ENCODE results near the gene LRRC71.

LRRC71 gene

DNA sequence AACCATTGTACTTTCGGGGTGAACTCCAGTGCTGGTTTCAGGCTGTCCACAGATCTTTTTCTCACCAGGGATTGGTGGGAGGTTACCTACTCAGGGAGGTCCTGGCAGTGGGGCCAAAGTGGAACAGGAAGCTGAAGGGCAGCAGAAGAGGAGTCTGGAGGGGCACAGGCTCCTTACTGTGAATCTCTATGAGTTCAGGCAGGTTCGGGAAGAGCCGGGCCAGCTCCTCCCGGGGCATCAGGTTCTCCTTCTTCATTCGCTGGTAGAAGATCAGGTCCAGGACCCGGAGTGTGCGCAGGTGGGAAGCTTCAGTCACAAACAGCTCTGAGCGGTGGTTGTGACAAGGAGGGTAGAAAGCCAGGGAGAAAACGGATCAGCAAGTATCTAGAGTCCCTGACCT lies 26.7 kb downstream of the LRRC71 start:
- DNase-seq (ENCODE audit: low spot score), result no peak

GRCh38 chr1:156947818-156948525 lies 27.5 kb downstream of the LRRC71 start:
- no peak for DNase-seq (ENCODE audit: low spot score)

DNA sequence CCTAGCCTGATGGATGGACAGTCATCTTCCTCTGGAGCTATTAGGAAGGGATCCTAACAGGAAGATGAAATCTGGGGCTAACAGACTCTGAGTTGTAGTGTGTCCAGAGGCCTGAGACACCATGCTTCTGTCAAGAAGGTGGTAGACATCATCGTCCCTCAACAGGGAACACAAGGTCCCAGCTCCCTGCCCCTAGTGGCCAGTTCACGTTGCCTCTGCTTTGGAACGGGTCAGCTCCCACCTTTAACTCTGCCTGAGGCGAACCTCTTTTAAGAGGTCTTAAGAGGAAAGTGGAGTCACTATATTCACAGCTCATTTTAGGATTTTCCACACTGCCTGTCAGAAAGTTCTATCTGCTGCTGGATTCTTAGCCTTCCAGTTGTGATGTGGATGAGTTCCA lies 28.3 kb downstream of the LRRC71 start:
- DNase-seq (ENCODE audit: low spot score), result no peak

- no peak for DNase-seq (ENCODE audit: low spot score)
These were observed 28.7 kb downstream of the LRRC71 start for GRCh38 chr1:156949127-156949526.

DNA sequence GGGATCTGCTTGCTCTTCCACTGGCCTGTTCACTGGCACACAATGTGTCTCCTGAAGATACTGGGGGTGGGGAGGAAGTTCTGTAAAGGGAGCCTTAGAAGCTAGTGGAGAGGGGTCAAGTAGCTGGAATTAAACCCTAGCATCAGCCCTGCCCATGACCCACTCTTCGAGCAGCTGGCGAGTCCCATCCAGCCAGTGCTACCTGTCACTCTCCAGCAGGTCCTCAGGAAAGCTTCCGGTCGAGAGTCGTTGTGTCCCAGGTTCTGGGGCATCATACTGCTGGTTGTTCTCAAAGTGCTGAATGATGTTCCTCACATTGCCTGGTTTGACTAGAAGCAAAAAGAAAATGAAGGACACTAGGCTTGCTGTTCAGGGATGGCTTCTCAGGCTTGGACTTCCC lies 30.9 kb downstream of the LRRC71 start:
- no peak for DNase-seq (ENCODE audit: low spot score)

- no peak for DNase-seq (ENCODE audit: low spot score)
These were observed 33.1 kb downstream of the LRRC71 start for GRCh38 chr1:156953571-156953970.

GRCh38 chr1:156956333-156956732 lies 35.9 kb downstream of the LRRC71 start:
- no peak for DNase-seq (ENCODE audit: low spot score)

- no peak for DNase-seq (ENCODE audit: low spot score)
These were observed 37.2 kb downstream of the LRRC71 start for GRCh38 chr1:156957634-156958033.

- no peak for DNase-seq (ENCODE audit: low spot score)
These were observed 37.8 kb downstream of the LRRC71 start for GRCh38 chr1:156958247-156958714.

GRCh38 chr1:156959414-156959813 lies 39.0 kb downstream of the LRRC71 start:
- DNase-seq (ENCODE audit: low spot score), result no peak

- DNase-seq (ENCODE audit: low spot score), result no peak
These were observed 39.5 kb downstream of the LRRC71 start for GRCh38 chr1:156959925-156960324.

DNA sequence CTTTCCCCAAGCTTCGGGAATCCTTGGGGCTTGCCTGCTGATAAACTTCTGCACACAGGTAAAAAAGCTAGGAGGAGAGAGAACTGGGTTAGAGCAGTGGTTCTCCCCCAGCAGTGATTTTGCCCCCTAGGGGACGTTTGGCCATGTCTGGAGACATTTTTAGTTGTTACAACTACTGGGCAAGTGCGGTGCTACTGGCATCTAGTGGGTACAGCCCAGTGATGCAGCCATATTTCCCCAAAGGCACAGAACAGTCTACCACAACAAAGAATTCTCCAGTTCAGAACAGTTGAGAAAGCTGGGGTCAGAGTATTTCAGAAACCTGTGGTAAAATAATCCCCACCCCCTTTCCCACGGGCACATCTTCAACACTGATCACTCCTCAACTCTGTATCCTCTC lies 41.3 kb downstream of the LRRC71 start:
- DNase-seq (ENCODE audit: low spot score), result no peak

GRCh38 chr1:156963621-156964020 lies 43.2 kb downstream of the LRRC71 start:
- peak; percentile 28 for DNase-seq (ENCODE audit: low spot score)

GRCh38 chr1:156964441-156964840 lies 44.0 kb downstream of the LRRC71 start:
- DNase-seq (ENCODE audit: low spot score), result no peak

DNA sequence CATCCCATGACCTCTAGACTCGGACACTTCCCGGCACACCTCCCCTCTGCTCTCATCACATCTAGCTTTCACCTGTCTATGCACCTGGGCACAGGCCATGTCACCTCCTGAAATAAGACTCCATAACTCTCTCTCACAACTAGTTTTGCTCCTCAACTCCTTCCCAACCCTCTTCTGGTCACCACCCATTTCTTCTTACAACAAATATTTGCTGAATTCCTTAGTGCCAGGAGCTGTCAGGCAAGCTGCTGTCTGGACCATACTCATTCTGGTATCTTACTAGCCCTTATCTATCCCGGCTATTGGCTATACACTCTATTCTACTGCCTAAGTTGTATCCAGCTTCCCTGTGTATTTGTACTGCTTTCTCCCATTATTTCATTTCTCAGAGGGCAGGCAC lies 49.1 kb downstream of the LRRC71 start:
- DNase-seq (ENCODE audit: low spot score), result no peak

DNA sequence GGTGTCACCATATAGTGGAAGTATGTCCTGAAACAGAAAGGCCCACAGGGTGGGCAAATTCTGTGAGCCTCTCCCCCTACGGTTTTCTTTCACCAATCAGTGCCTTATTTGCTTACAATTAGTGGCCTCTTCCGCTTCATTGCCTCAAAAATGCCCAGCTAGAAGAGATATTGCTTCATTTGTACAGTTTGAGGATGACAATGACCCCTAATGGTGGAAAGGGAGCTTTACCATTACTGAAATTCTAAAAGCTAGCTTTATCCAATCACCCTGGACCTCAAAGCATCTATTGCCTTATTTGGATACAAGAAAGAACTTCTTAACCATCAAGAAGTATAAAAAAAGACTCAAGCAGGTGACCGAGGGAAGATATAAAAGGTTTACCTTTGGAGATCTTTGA lies 49.6 kb downstream of the LRRC71 start:
- no peak for DNase-seq (ENCODE audit: low spot score)

DNA sequence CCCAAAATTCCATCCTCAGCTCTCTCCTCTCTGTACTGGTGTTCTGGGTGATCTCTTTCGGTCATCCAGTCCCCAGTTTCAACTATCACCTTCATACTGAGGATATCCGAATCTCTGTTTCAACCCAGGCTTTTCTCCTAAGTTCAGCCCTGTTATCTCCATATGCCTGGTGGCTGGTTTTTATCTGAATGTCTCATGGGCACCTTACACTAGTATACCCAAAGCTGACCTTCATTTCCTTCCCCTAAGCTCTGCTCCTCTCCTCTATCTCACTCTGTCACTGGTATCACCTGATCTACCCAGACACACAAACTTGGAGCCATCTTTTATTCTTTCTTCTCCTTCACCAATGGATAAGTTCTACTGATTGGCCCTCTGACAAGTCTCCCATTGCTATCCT lies 53.0 kb downstream of the LRRC71 start:
- no peak for DNase-seq (ENCODE audit: low spot score)

GRCh38 chr1:156975084-156975483 lies 54.7 kb downstream of the LRRC71 start:
- DNase-seq (ENCODE audit: low spot score), result no peak

DNA sequence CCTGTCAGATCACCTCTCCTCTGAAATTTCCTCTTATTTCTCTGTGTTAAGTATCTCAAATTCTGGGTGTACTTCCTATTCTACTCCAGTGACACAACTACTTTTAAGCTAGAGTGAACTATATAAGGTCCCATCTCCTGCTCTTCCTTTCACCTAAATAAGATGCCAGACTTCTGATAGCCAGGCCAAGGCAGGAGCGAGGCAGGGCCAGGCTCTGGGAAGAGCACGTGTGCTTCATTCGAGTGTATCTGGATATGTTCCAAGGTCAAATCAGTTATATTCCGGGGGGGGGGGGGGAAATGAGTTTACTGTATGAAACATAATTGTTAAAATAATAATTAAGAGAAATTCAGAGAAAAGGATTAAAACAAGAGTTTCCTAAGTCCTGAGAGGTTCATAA lies 60.1 kb downstream of the LRRC71 start:
- no peak for DNase-seq (ENCODE audit: low spot score)

All from COLO829 (cell line).